ENCODE measurements around the gene TMEM212. TPM values are rescaled to one million over a fixed set of nuclear protein-coding genes. Genes with fewer than 3 reads are reported as not detected.

The TMEM212 gene
- total and polyA plus RNA-seq, 2 donors (not counting 1 experiment from before 2014, with no cell fraction given) = not detected

GRCh38 chr3:171797265-171797679 lies 45.9 kb upstream of the TMEM212 start:
- Mint-ChIP-seq H3K4me1 (no peaks in the 10 kb centered on the region), H3K4me3 (no peak overlapping the region), H3K27ac (no peak overlapping the region), H3K27me3 (no peaks in the 10 kb centered on the region), H3K9me3 (ENCODE audit: insufficient read depth) (no peaks in the 10 kb centered on the region)
- POLR2A ChIA-PET = no interaction called here
- Histone ChIP-seq H3K27ac (ENCODE audit: low read length in 2 of 2) (no peak overlapping the region), H2AFZ (ENCODE audit: insufficient read depth, low read depth, low read length, poor library complexity, severe bottlenecking) (no peak overlapping the region), H3K4me2 (replicated peaks; ENCODE audit: low read depth, low read length, poor library complexity, severe bottlenecking) (no peak overlapping the region), H4K20me1 (ENCODE audit: control insufficient read depth, insufficient read depth, low read length, poor library complexity, severe bottlenecking) (no peaks in the 10 kb centered on the region), H3K9me3 (ENCODE audit: control extremely low read depth in 1 of 3, control insufficient read depth in 2 of 3, insufficient read depth in 1 of 3, low read length in 2 of 3) (peaks cover 0 to 2% (median 0%) of the 10 kb centered on the region in 3 donors), H3K79me2 (ENCODE audit: control insufficient read depth, insufficient read depth, low read length) (no peaks in the 10 kb centered on the region), H3K4me1 (ENCODE audit: control insufficient read depth in 2 of 2, insufficient read depth in 2 of 2, low read length in 2 of 2) (no peaks in the 10 kb centered on the region), H3K9ac (ENCODE audit: low read length) (no peak overlapping the region), H3K36me3 (replicated peaks in 1 of 2; ENCODE audit: control extremely low read depth in 1 of 2, control insufficient read depth in 1 of 2, extremely low read depth in 1 of 2, insufficient read depth in 2 of 2, low read length in 1 of 2) (no peaks in the 10 kb centered on the region), H3K4me3 (ENCODE audit: control extremely low read depth in 1 of 5, extremely low read depth in 1 of 5, insufficient read depth in 1 of 5, low read depth in 2 of 5, low read length in 4 of 5) (no peak overlapping the region), H3K27me3 (replicated peaks in 1 of 4; ENCODE audit: control extremely low read depth in 1 of 4, control insufficient read depth in 3 of 4, insufficient read depth in 4 of 4, low read length in 3 of 4) (no peaks in the 10 kb centered on the region)
- DNase-seq (no peak), ATAC-seq (ENCODE audit: low read depth) (no peak)
- TF ChIP-seq, protein P1, sequence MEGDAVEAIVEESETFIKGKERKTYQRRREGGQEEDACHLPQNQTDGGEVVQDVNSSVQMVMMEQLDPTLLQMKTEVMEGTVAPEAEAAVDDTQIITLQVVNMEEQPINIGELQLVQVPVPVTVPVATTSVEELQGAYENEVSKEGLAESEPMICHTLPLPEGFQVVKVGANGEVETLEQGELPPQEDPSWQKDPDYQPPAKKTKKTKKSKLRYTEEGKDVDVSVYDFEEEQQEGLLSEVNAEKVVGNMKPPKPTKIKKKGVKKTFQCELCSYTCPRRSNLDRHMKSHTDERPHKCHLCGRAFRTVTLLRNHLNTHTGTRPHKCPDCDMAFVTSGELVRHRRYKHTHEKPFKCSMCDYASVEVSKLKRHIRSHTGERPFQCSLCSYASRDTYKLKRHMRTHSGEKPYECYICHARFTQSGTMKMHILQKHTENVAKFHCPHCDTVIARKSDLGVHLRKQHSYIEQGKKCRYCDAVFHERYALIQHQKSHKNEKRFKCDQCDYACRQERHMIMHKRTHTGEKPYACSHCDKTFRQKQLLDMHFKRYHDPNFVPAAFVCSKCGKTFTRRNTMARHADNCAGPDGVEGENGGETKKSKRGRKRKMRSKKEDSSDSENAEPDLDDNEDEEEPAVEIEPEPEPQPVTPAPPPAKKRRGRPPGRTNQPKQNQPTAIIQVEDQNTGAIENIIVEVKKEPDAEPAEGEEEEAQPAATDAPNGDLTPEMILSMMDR (IDR thresholded peaks at IDR 0.05) = no peak
- no peak for TF ChIP-seq EZH2 (IDR thresholded peaks at IDR 0.05; ENCODE audit: borderline replicate concordance, insufficient read depth, low read depth, low read length, poor library complexity, severe bottlenecking)
- WGBS (ENCODE audit: insufficient coverage) = 25% methylated on average over 1 of the region's 1 CpG
- intact Hi-C loops (cut with micrococcal nuclease) = no loop called here
- CTCF ChIA-PET = no interaction called here

- CTCF ChIA-PET = no interaction called here
- intact Hi-C loops (cut with micrococcal nuclease) = no loop called here
- H3K27ac Mint-ChIP-seq = no peak overlapping the region
- Histone ChIP-seq H3K79me2 (ENCODE audit: control insufficient read depth, insufficient read depth, low read length) (no peaks in the 10 kb centered on the region), H3K4me2 (replicated peaks; ENCODE audit: low read depth, low read length, poor library complexity, severe bottlenecking) (no peak overlapping the region), H3K27ac (ENCODE audit: low read length in 2 of 2) (no peak overlapping the region), H3K4me1 (ENCODE audit: control insufficient read depth in 2 of 2, insufficient read depth in 2 of 2, low read length in 2 of 2) (no peaks in the 10 kb centered on the region), H3K9me3 (ENCODE audit: control extremely low read depth in 1 of 3, control insufficient read depth in 2 of 3, insufficient read depth in 1 of 3, low read length in 2 of 3) (no peaks in the 10 kb centered on the region), H2AFZ (ENCODE audit: insufficient read depth, low read depth, low read length, poor library complexity, severe bottlenecking) (no peak overlapping the region), H3K36me3 (replicated peaks in 1 of 2; ENCODE audit: control extremely low read depth in 1 of 2, control insufficient read depth in 1 of 2, extremely low read depth in 1 of 2, insufficient read depth in 2 of 2, low read length in 1 of 2) (no peaks in the 10 kb centered on the region), H3K9ac (ENCODE audit: low read length) (no peak overlapping the region), H3K4me3 (ENCODE audit: control extremely low read depth in 1 of 5, extremely low read depth in 1 of 5, insufficient read depth in 1 of 5, low read depth in 2 of 5, low read length in 4 of 5) (no peak overlapping the region), H3K27me3 (replicated peaks in 1 of 4; ENCODE audit: control extremely low read depth in 1 of 4, control insufficient read depth in 3 of 4, insufficient read depth in 4 of 4, low read length in 3 of 4) (no peaks in the 10 kb centered on the region), H4K20me1 (ENCODE audit: control insufficient read depth, insufficient read depth, low read length, poor library complexity, severe bottlenecking) (no peaks in the 10 kb centered on the region)
- no peaks in the 10 kb centered on the region for H3K9me3 Mint-ChIP-seq (ENCODE audit: insufficient read depth)
- no CpG with 5 or more reads among the region's 3 CpGs for WGBS (ENCODE audit: insufficient coverage)
- POLR2A ChIA-PET = no interaction called here
- DNase-seq (no peak), ATAC-seq (ENCODE audit: low read depth) (no peak)
- no peaks in the 10 kb centered on the region for H3K27me3 Mint-ChIP-seq
- TF ChIP-seq EZH2 (IDR thresholded peaks at IDR 0.05; ENCODE audit: borderline replicate concordance, insufficient read depth, low read depth, low read length, poor library complexity, severe bottlenecking) = no peak
- TF ChIP-seq, protein P1 (IDR thresholded peaks at IDR 0.05) = no peak
- H3K4me3 Mint-ChIP-seq = no peak overlapping the region
- no peaks in the 10 kb centered on the region for H3K4me1 Mint-ChIP-seq
These were observed 45.3 kb upstream of the TMEM212 start for GRCh38 chr3:171797873-171798272.
